ENCODE data around the gene NCKAP5.

The NCKAP5 gene

DNA sequence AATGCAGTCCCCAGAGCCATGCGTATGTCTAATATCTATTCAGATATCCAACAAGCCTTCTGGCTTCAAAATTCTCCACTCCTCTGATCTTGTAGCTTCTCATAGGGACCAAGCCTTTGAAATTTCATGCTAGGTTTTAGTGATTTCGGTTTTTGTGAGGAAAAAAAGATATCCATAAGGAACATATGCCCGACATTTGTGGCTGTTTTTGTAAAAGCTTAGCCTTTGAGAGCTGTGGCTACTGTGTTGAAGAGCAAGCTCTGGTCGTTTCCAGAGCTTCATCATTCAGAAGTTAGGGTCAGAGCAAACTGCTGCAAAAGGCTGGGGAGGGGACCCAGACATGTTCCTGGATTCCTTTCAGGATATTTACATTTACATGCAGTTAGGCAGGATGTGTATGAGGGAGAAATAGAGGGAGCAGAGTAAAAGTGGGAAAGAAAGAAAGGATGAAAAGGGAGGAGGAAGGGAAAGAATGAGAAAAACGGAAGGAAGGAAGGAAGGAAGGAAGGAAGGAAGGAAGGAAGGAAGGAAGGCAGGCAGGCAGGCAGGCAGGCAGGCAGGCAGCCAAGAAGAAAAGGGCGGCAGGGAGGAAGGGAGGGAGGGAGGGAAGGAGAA, 70.2 kb downstream of the NCKAP5 start:
- no peak overlapping the region for H3K4me3 ChIP-seq (ENCODE audit: low read depth, low read length)

DNA sequence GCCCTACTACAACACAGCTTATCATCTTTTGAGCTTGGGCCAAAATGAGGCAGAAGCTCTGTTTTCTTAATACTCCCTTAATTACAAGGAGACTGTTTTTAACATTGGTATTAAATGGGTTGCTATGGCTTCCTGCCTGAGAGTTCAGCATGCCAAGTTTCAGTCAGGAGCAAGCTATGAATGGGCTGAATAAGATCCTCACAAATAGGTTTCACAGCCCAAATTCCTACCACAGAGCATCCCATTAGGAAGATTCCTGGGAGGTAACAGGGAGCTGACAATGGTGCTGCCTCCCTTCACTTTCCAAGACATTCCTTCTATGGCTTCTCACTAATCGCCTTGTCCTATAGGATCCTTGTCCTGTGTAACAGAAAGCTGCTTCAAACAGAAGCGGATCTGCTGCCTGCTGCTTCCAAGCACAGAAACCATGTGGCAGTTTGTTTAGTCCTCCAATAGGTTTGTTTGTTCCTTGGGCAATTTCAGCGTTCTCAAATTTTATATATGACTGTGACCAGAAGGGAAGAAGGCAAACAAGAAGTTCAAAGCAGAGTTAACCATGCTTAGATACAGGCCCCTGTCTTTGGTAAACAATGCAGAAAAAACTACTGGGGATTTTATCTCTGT, 70.9 kb downstream of the NCKAP5 start:
- TF ChIP-seq, protein P1, sequence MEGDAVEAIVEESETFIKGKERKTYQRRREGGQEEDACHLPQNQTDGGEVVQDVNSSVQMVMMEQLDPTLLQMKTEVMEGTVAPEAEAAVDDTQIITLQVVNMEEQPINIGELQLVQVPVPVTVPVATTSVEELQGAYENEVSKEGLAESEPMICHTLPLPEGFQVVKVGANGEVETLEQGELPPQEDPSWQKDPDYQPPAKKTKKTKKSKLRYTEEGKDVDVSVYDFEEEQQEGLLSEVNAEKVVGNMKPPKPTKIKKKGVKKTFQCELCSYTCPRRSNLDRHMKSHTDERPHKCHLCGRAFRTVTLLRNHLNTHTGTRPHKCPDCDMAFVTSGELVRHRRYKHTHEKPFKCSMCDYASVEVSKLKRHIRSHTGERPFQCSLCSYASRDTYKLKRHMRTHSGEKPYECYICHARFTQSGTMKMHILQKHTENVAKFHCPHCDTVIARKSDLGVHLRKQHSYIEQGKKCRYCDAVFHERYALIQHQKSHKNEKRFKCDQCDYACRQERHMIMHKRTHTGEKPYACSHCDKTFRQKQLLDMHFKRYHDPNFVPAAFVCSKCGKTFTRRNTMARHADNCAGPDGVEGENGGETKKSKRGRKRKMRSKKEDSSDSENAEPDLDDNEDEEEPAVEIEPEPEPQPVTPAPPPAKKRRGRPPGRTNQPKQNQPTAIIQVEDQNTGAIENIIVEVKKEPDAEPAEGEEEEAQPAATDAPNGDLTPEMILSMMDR (IDR thresholded peaks at IDR 0.05; ENCODE audit: low read depth, low read length): no peak
- H3K4me3 ChIP-seq (ENCODE audit: low read depth, low read length): no peak overlapping the region

More for the DNA sequence above, 70.2 kb downstream of the NCKAP5 start:
- TF ChIP-seq, protein P1 (IDR thresholded peaks at IDR 0.05; ENCODE audit: low read depth, low read length): no peak

DNA sequence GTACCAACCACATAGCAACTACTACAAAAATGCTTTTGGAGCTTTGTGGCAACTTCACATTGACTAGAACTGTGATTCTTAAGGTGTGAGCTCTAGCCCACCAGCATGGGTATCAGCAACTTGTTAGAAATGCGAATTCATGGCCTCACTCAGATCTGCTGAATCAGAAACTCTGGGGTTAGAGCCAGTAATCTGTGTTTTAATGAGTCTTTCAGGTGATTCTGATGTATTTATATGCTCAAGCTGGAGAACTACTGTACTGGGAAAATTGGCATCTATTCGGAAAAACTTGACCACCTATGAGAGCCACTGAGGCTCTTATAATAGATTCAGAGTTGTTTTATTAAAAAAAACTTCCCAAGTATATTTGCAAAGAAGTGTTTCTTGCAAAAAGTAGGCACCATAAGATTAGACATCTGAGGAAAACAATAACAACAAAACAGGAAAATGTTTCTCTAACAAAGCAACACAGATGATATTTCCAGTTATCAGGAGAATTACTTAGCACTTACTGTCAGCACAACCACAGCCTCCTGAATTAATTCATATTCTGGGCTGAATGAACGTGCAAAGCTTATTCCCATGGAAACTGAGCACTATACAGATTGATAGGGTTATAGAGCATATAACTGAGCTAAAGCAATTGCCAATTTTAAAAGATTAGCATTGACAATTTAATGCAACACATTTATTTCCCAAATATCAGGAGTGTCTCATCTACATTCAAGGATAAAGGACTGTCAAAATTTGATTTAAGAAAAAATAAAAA, 71.6 kb downstream of the NCKAP5 start:
- TF ChIP-seq, protein P1 (IDR thresholded peaks at IDR 0.05; ENCODE audit: low read depth, low read length): no peak
- no peak overlapping the region for H3K4me3 ChIP-seq (ENCODE audit: low read depth, low read length)

DNA sequence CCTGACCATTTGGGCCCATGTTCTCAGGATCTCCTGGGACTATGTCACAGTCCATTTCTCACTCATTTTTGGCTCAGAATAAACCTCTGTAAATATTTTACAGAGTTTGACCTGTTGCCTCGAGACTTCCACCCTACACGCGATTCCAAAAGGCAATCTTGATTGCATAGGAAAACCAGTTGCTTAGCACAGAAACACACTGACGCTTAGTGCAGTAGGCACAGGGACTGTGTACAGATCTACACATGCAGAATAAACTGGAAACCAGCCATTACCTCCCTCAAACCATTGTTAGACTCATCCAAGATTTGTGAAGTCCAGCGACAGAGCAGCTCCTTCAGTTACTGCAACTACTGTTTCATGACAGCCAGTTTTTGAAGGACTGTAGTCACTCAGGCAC, 73.0 kb downstream of the NCKAP5 start:
- TF ChIP-seq, protein P1 (IDR thresholded peaks at IDR 0.05; ENCODE audit: low read depth, low read length): no peak

DNA sequence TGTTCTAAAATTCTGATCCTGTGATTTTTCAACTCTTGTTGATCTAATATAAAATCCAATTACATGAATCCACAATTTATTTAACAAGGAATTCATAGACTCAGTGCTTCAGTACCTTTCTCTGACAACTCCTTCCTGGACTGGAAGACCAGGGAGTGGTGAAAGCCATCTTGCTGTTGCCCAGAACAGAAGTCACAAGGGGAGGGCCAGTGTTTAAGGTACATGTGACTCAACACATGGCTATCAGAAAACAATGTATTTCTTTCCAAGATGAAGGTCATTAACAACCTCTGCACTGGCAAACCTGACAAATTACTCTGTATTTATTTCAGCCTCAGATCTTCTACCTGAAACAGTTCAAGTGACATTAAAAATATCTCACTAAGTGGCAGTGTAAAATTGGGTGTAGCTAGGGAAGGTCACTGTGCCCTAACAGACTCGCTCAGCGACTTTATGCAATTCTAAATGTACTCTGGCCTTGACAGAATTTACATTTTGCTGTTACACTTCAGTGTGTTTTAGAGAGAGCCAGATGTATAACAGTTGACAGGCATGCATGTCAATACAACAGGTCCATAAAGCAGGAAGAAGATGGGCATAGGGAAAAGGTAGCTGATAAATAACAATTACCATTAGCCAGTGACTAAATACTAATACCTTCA, 75.4 kb downstream of the NCKAP5 start:
- H3K4me3 ChIP-seq (ENCODE audit: low read depth, low read length): no peak overlapping the region
- TF ChIP-seq, protein P1 (IDR thresholded peaks at IDR 0.05; ENCODE audit: low read depth, low read length): no peak

More for the DNA sequence above, 73.0 kb downstream of the NCKAP5 start:
- H3K4me3 ChIP-seq (ENCODE audit: low read depth, low read length): no peak overlapping the region

DNA sequence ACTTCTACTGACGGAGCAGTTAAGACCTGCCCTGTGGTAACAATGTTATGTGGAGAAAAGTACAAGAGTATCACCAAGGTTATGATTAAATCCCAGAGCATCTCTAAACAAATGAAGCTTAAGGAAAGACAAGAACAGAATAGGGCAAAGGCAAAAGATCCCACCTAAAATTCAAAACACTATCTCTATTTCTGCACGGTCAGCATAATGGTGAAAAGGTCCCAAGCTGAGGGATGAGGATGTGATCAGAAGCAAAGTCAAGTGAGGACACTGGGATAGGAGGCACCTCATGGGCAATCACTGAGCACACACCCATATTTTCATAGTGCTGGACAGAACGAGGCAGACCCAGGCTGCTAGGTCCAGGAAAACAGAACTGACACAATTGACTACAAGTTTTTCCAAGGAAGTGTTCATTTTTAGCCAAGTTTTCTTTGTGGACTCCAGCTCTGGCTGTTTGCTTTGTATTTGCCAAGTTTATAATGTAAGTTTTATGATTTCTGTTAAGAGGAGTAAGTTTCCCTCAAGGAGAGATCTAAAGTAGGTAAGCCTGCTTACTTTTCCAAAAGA, 77.8 kb downstream of the NCKAP5 start:
- H3K4me3 ChIP-seq (ENCODE audit: low read depth, low read length): no peak overlapping the region
- TF ChIP-seq, protein P1 (IDR thresholded peaks at IDR 0.05; ENCODE audit: low read depth, low read length): no peak
